Mesenchymal stem cell (in vitro differentiated cells and primary cell): ENCODE results near the gene VSTM2L.

ENCODE experiments used
- DNase-seq: peaks from one replicate; pipeline ENCODE4 v3.0.0-alpha.2; 2013
- H2AFZ ChIP-seq: one replicate; pipeline ENCODE4 v1.6.1; 2013; ENCODE audit warnings: low read depth, mild to moderate bottlenecking, control low read depth, inconsistent platforms, low read length, moderate library complexity
- H2AK5ac ChIP-seq: 2 replicates; pipeline ENCODE4 v1.6.1; 2013; ENCODE audit warnings: low read length, moderate library complexity, mild to moderate bottlenecking, inconsistent platforms; ENCODE audit not compliant: severe bottlenecking
- H2BK120ac ChIP-seq: one replicate; pipeline ENCODE4 v1.6.1; 2013; ENCODE audit warnings: low read depth, mild to moderate bottlenecking, inconsistent platforms, low read length, moderate library complexity
- H2BK12ac ChIP-seq, 2 experiments: one replicate each; pipeline ENCODE4 v1.6.1; 2013; ENCODE audit warnings: inconsistent platforms in 2 of 2, low read length in 2 of 2, mild to moderate bottlenecking in 2 of 2, moderate library complexity in 2 of 2, control low read depth in 1 of 2
- H2BK15ac ChIP-seq: one replicate; pipeline ENCODE4 v1.6.1; 2013; ENCODE audit warnings: mild to moderate bottlenecking, low read depth, inconsistent platforms; ENCODE audit not compliant: poor library complexity, severe bottlenecking
- H2BK5ac ChIP-seq: 2 replicates; pipeline ENCODE4 v1.6.1; 2013; ENCODE audit warnings: low read depth, mild to moderate bottlenecking, low read length, control low read depth, inconsistent platforms; ENCODE audit not compliant: poor library complexity, severe bottlenecking
- H3K14ac ChIP-seq, 2 experiments: one replicate each; pipeline ENCODE4 v1.6.1; 2013; ENCODE audit warnings: inconsistent platforms in 2 of 2, low read length in 2 of 2, control low read depth in 1 of 2, mild to moderate bottlenecking in 1 of 2, moderate library complexity in 1 of 2
- H3K18ac ChIP-seq, 2 experiments: one replicate each; pipeline ENCODE4 v1.6.1; 2013; ENCODE audit warnings: inconsistent platforms in 2 of 2, low read length in 2 of 2, control low read depth in 1 of 2, low read depth in 1 of 2, mild to moderate bottlenecking in 1 of 2
- H3K23ac ChIP-seq, 2 experiments: one replicate each; pipeline ENCODE4 v1.6.1; 2013; ENCODE audit warnings: inconsistent platforms in 2 of 2, low read length in 2 of 2, mild to moderate bottlenecking in 2 of 2, moderate library complexity in 2 of 2, control low read depth in 1 of 2
- H3K27ac ChIP-seq: 2 replicates; pipeline ENCODE4 v1.5.1; 2013; ENCODE audit warnings: mild to moderate bottlenecking, moderate library complexity, low read length, control low read depth, inconsistent platforms; ENCODE audit not compliant: poor library complexity, severe bottlenecking
- H3K27me3 ChIP-seq, 2 experiments: 2 replicates each; pipeline versions ENCODE4 v1.6.1 to v1.7.0; 2013; ENCODE audit warnings: low read length in 2 of 2, mild to moderate bottlenecking in 2 of 2, moderate library complexity in 2 of 2, control low read depth in 1 of 2, inconsistent platforms in 1 of 2; ENCODE audit not compliant: control insufficient read depth in 1 of 2, insufficient read depth in 1 of 2
- H3K36me3 ChIP-seq, 2 experiments: 2 replicates each; pipeline versions ENCODE4 v1.6.1 to v1.7.0; 2013; ENCODE audit warnings: low read length in 2 of 2, control low read depth in 1 of 2, inconsistent platforms in 1 of 2, low read depth in 1 of 2, mild to moderate bottlenecking in 1 of 2; ENCODE audit not compliant: insufficient read depth in 2 of 2, control insufficient read depth in 1 of 2
- H3K4ac ChIP-seq, 2 experiments: one replicate each; pipeline ENCODE4 v1.6.1; 2013; ENCODE audit warnings: inconsistent platforms in 2 of 2, low read length in 2 of 2, mild to moderate bottlenecking in 2 of 2, moderate library complexity in 2 of 2, control low read depth in 1 of 2, low read depth in 1 of 2
- H3K4me1 ChIP-seq: 2 replicates; pipeline ENCODE4 v1.6.1; 2013; ENCODE audit warnings: low read depth, low read length, control low read depth; ENCODE audit not compliant: control insufficient read depth, insufficient read depth
- H3K4me2 ChIP-seq: 2 replicates; pipeline ENCODE4 v1.6.1; 2013; ENCODE audit warnings: low read length, mild to moderate bottlenecking, inconsistent platforms; ENCODE audit not compliant: poor library complexity, severe bottlenecking
- H3K4me3 ChIP-seq, 2 experiments: 2 replicates each; pipeline versions ENCODE4 v1.5.1 to v1.7.0; 2013; ENCODE audit warnings: low read length in 2 of 2, mild to moderate bottlenecking in 2 of 2, control low read depth in 1 of 2, low read depth in 1 of 2; ENCODE audit not compliant: insufficient read depth in 1 of 2
- H3K79me1 ChIP-seq: replicated peaks from 2 replicates; pipeline ENCODE4 v1.6.1; 2013; ENCODE audit warnings: mild to moderate bottlenecking, control low read depth, low read length, inconsistent platforms; ENCODE audit not compliant: poor library complexity, severe bottlenecking
- H3K9ac ChIP-seq: 2 replicates; pipeline ENCODE4 v1.7.0; 2013; ENCODE audit warnings: mild to moderate bottlenecking, low read length, moderate library complexity
- H3K9me3 ChIP-seq: 2 replicates; pipeline ENCODE4 v1.7.0; 2013; ENCODE audit warnings: mild to moderate bottlenecking, low read length; ENCODE audit not compliant: control insufficient read depth
- H4K8ac ChIP-seq: one replicate; pipeline ENCODE4 v1.6.1; 2013; ENCODE audit warnings: inconsistent platforms, mild to moderate bottlenecking, low read length, moderate library complexity
- H4K91ac ChIP-seq: one replicate; pipeline ENCODE4 v1.6.1; 2013; ENCODE audit warnings: mild to moderate bottlenecking, low read length, inconsistent platforms
- WGBS: methylation state at CpG from one replicate; pipeline ENCODE4 v1.1.7; 2013; ENCODE audit warnings: mixed read lengths; 5-methylcytosine and 5-hydroxymethylcytosine counted together

Gene VSTM2L

GRCh38 chr20:37932074-37932473 lies 29.1 kb downstream of the VSTM2L start:
- H3K23ac ChIP-seq: no peak overlapping the region
- peaks cover 0 to 2% of the 10 kb centered on the region in 2 experiments for H3K36me3 ChIP-seq
- no peak overlapping the region for H3K4ac ChIP-seq

DNA sequence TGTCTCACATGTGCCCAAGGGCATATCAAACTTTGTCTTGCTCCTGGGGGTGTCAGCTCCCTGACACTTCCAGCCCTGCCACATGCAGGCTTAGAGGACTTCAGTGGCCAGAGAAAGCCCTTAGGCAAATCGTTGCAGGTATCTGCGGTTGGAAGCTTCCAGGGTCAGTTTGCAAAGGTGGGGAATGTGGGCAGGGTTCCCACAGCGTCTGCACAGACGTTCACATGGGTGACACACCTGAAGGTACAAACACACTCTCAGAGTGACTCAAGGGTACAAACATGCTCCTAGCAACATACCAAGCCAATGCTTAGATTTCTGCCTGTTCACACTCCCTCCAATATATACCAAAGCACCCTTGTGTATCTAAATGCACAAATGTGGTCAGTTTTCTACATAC lies 30.0 kb downstream of the VSTM2L start:
- no peak overlapping the region for H2BK5ac ChIP-seq
- peaks cover 0 to 2% of the 10 kb centered on the region in 2 experiments for H3K36me3 ChIP-seq
- H3K9ac ChIP-seq: no peak overlapping the region
- H2BK12ac ChIP-seq: no peak overlapping the region
- no peak overlapping the region for H3K18ac ChIP-seq
- no peak overlapping the region for H4K8ac ChIP-seq
- no peak overlapping the region for H3K27ac ChIP-seq
- H3K27me3 ChIP-seq: peaks cover 48 to 57% of the 10 kb centered on the region in 2 experiments
- peaks cover 3% of the 10 kb centered on the region for H3K4me1 ChIP-seq
- no peak overlapping the region for H4K91ac ChIP-seq
- no peak for DNase-seq
- no peak overlapping the region for H3K4me3 ChIP-seq
- no peak overlapping the region for H2AFZ ChIP-seq
- H3K23ac ChIP-seq: peak overlapping the region in 1 of 2 experiments; percentile 42
- 41% methylated on average over 4 of the region's 4 CpGs for WGBS
- H2BK15ac ChIP-seq: no peak overlapping the region
- H2BK120ac ChIP-seq: no peak overlapping the region
- no peak overlapping the region for H3K14ac ChIP-seq
- H2AK5ac ChIP-seq: no peak overlapping the region
- H3K79me1 ChIP-seq: no peaks in the 10 kb centered on the region
- H3K4ac ChIP-seq: no peak overlapping the region
- H3K9me3 ChIP-seq: no peaks in the 10 kb centered on the region
- no peak overlapping the region for H3K4me2 ChIP-seq

More at GRCh38 chr20:37932074-37932473, 29.1 kb downstream of the VSTM2L start:
- Histone ChIP-seq H2BK5ac (no peak overlapping the region), H3K4me1 (peaks cover 3% of the 10 kb centered on the region), H2AK5ac (no peak overlapping the region), H4K8ac (no peak overlapping the region), H2AFZ (no peak overlapping the region), H3K14ac (no peak overlapping the region), H2BK12ac (no peak overlapping the region), H2BK15ac (no peak overlapping the region), H3K4me3 (no peak overlapping the region), H3K4me2 (no peak overlapping the region), H3K9ac (no peak overlapping the region), H3K9me3 (no peaks in the 10 kb centered on the region), H3K27ac (no peak overlapping the region), H2BK120ac (no peak overlapping the region), H3K18ac (no peak overlapping the region), H4K91ac (no peak overlapping the region), H3K79me1 (no peaks in the 10 kb centered on the region), H3K27me3 (peaks cover 48 to 58% of the 10 kb centered on the region in 2 experiments)
- DNase-seq: no peak
- WGBS: 92% methylated on average over 8 of the region's 8 CpGs

GRCh38 chr20:37933786-37934633 lies 31.1 kb downstream of the VSTM2L start:
- Histone ChIP-seq H4K91ac (no peak overlapping the region), H2BK5ac (no peak overlapping the region), H2AK5ac (no peak overlapping the region), H2BK12ac (no peak overlapping the region), H3K4ac (no peak overlapping the region), H3K14ac (peak overlapping the region in 1 of 2 experiments; percentile 62), H2BK120ac (no peak overlapping the region), H3K79me1 (no peaks in the 10 kb centered on the region), H3K18ac (no peak overlapping the region), H2AFZ (no peak overlapping the region), H3K4me2 (no peak overlapping the region), H2BK15ac (no peak overlapping the region), H3K9ac (no peak overlapping the region), H3K27ac (no peak overlapping the region), H3K36me3 (peaks cover 0 to 2% of the 10 kb centered on the region in 2 experiments), H3K27me3 (peaks cover 47 to 48% of the 10 kb centered on the region in 2 experiments), H4K8ac (no peak overlapping the region), H3K23ac (no peak overlapping the region), H3K4me3 (no peak overlapping the region), H3K4me1 (peaks cover 3% of the 10 kb centered on the region), H3K9me3 (no peaks in the 10 kb centered on the region)
- WGBS: 74% methylated on average over 11 of the region's 15 CpGs
- DNase-seq: no peak

DNA sequence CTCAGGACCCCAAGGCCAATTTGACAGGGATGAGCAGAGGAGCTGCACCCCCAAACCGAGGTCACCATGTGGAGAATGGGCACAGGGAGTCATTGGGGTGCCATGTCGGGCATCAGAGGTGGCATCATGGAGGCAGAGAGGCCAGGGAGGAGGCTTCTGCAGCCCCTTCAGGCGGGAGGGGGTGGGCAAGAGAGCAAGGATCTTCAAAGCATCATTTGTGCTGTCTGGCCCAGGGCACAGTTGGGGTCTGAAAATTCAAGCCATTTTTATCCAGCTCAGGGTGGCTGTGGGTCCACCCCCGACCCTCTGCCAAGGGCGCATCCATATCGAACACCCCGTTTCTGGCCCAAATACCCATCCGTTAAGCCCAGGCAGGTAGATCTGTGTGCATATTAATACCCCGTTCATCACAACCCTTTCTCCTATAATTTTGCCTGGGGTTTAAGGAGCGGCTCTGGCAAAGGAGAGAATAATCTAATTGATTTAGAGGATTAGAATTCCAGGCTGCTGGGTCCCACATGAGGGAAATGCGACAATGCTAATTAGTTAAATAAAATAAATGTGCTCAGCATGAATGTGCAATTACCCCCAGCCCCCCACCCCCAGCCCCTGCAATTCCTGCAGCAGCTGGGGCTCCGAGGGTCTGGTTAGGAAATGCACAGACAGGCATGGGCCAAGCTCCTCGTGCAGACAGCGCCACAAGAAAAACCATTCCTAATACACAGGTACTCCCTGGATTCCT lies 31.9 kb downstream of the VSTM2L start:
- no peak overlapping the region for H3K4me3 ChIP-seq
- H2AFZ ChIP-seq: no peak overlapping the region
- H2BK15ac ChIP-seq: no peak overlapping the region
- H3K4me1 ChIP-seq: no peaks in the 10 kb centered on the region
- peaks cover 39 to 40% of the 10 kb centered on the region in 2 experiments for H3K27me3 ChIP-seq
- no peak overlapping the region for H3K4me2 ChIP-seq
- no peak overlapping the region for H3K4ac ChIP-seq
- H4K8ac ChIP-seq: no peak overlapping the region
- H3K9me3 ChIP-seq: no peaks in the 10 kb centered on the region
- no peak overlapping the region for H2AK5ac ChIP-seq
- no peaks in the 10 kb centered on the region for H3K79me1 ChIP-seq
- 85% methylated on average over 11 of the region's 14 CpGs for WGBS
- no peak overlapping the region for H3K14ac ChIP-seq
- H2BK5ac ChIP-seq: no peak overlapping the region
- no peak overlapping the region for H2BK12ac ChIP-seq
- DNase-seq: no peak
- no peak overlapping the region for H2BK120ac ChIP-seq
- H3K9ac ChIP-seq: no peak overlapping the region
- H3K36me3 ChIP-seq: peaks cover 0 to 2% of the 10 kb centered on the region in 2 experiments
- H3K27ac ChIP-seq: no peak overlapping the region
- H4K91ac ChIP-seq: no peak overlapping the region
- H3K18ac ChIP-seq: no peak overlapping the region
- peak overlapping the region in 1 of 2 experiments; percentile 14 for H3K23ac ChIP-seq
